ENCODE results near the gene APLN. TPM values are rescaled to one million over a fixed set of nuclear protein-coding genes. Genes with fewer than 3 reads are reported as not detected.
A peak's percentile ranks its signal among the peaks of the same experiment; 100 is the strongest.

Gene APLN
- total RNA-seq, 1 donor from 2014 or later = 2.2 TPM

- intact Hi-C loops (cut with DNase I) = loop anchor here (10.0 kb wide), 2 partner anchors 236 to 1296 kb away; partner anchors contain the start of genes ENOX2 and ZDHHC9
- Histone ChIP-seq H3K4me3 (no peak overlapping the region), H3K4me1 (no peaks in the 10 kb centered on the region), H3K36me3 (no peaks in the 10 kb centered on the region), H3K27ac (no peak overlapping the region), H3K27me3 (no peaks in the 10 kb centered on the region), H3K9me3 (no peaks in the 10 kb centered on the region)
- TF ChIP-seq, protein P1, sequence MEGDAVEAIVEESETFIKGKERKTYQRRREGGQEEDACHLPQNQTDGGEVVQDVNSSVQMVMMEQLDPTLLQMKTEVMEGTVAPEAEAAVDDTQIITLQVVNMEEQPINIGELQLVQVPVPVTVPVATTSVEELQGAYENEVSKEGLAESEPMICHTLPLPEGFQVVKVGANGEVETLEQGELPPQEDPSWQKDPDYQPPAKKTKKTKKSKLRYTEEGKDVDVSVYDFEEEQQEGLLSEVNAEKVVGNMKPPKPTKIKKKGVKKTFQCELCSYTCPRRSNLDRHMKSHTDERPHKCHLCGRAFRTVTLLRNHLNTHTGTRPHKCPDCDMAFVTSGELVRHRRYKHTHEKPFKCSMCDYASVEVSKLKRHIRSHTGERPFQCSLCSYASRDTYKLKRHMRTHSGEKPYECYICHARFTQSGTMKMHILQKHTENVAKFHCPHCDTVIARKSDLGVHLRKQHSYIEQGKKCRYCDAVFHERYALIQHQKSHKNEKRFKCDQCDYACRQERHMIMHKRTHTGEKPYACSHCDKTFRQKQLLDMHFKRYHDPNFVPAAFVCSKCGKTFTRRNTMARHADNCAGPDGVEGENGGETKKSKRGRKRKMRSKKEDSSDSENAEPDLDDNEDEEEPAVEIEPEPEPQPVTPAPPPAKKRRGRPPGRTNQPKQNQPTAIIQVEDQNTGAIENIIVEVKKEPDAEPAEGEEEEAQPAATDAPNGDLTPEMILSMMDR (IDR thresholded peaks at IDR 0.05) = no peak
- no peak for DNase-seq (ENCODE audit: low spot score in 2 of 2)
These were observed 46.3 kb downstream of the APLN start for GRCh38 chrX:129608496-129608895.

GRCh38 chrX:129606918-129607317 is 47.8 kb downstream of the APLN start:
- intact Hi-C loops (cut with DNase I) = loop anchor here (1.0 to 10.0 kb wide), 3 partner anchors 119 to 1298 kb away; partner anchors contain the start of genes ENOX2 and ZDHHC9
- H3K36me3 ChIP-seq = no peaks in the 10 kb centered on the region
- TF ChIP-seq, protein P1 (IDR thresholded peaks at IDR 0.05) = peak; percentile 75 to 80 (median 77)
- no peaks in the 10 kb centered on the region for H3K9me3 ChIP-seq
- peak in 1 of 2 donors; percentile 70 for DNase-seq (ENCODE audit: low spot score in 2 of 2)
- no peak overlapping the region for H3K4me3 ChIP-seq
- no peak overlapping the region for H3K27ac ChIP-seq
- no peaks in the 10 kb centered on the region for H3K27me3 ChIP-seq
- no peaks in the 10 kb centered on the region for H3K4me1 ChIP-seq

- DNase-seq (ENCODE audit: low spot score in 2 of 2) = no peak
- H3K4me1 ChIP-seq = no peaks in the 10 kb centered on the region
- TF ChIP-seq, protein P1 (IDR thresholded peaks at IDR 0.05) = peak; percentile 26 to 62 (median 62)
These were observed 53.8 kb downstream of the APLN start for GRCh38 chrX:129600981-129601424.

DNA sequence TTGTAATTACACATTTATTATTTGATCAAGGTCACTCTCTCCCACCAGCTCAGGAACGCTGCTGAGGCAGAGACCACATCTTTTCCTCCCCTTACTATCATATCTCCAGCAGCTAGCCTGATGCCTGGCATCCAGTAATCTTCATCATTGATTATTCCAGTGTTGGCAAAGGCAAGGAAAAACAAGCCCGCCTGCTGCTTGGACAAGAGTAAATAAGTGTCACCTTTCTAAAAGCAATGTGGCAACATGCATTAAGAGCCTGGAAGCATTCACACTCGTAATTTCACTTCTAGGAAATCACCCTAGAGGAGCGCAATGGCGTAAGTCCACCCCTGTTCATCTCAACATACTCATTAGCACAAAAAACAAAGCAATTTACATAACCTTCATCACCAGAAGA is 54.8 kb downstream of the APLN start:
- Histone ChIP-seq H3K27ac (no peak overlapping the region), H3K27me3 (no peaks in the 10 kb centered on the region), H3K36me3 (no peaks in the 10 kb centered on the region), H3K9me3 (no peaks in the 10 kb centered on the region), H3K4me3 (no peak overlapping the region), H3K4me1 (no peaks in the 10 kb centered on the region)
- no peak for DNase-seq (ENCODE audit: low spot score in 2 of 2)
- intact Hi-C loops (cut with DNase I) = loop anchor here (5.0 to 10.0 kb wide), 4 partner anchors 245 to 1305 kb away; partner anchors contain the start of genes ELF4, ENOX2, UTP14A and ZDHHC9
- TF ChIP-seq, protein P1 (IDR thresholded peaks at IDR 0.05) = no peak

More at GRCh38 chrX:129600981-129601424, 53.8 kb downstream of the APLN start:
- intact Hi-C loops (cut with DNase I) = loop anchor here (5.0 to 10.0 kb wide), 4 partner anchors 244 to 1304 kb away; partner anchors contain the start of genes ELF4, ENOX2, UTP14A and ZDHHC9
- no peaks in the 10 kb centered on the region for H3K27me3 ChIP-seq
- H3K36me3 ChIP-seq = no peaks in the 10 kb centered on the region
- peak overlapping the region; percentile 57 to 72 for H3K27ac ChIP-seq
- H3K9me3 ChIP-seq = no peaks in the 10 kb centered on the region
- H3K4me3 ChIP-seq = no peak overlapping the region

- TF ChIP-seq, protein P1 (IDR thresholded peaks at IDR 0.05) = no peak
- Histone ChIP-seq H3K27me3 (no peaks in the 10 kb centered on the region), H3K27ac (no peak overlapping the region), H3K4me1 (no peaks in the 10 kb centered on the region), H3K36me3 (no peaks in the 10 kb centered on the region), H3K9me3 (no peaks in the 10 kb centered on the region), H3K4me3 (no peak overlapping the region)
- intact Hi-C loops (cut with DNase I) = no loop called here
- DNase-seq (ENCODE audit: low spot score in 2 of 2) = no peak
These were observed 55.3 kb downstream of the APLN start for GRCh38 chrX:129599499-129599898.

Data from ascending aorta (tissue), 2 donors.